Measurements from ENCODE around the gene LINC00305. TPM values are rescaled to one million over a fixed set of nuclear protein-coding genes. Genes with fewer than 3 reads are reported as not detected.

LINC00305 gene
- polyA plus RNA-seq, 3 donors = not detected

GRCh38 chr18:64116571-64117175 lies 32.2 kb downstream of the LINC00305 start:
- Histone ChIP-seq H4K20me1 (ENCODE audit: insufficient read depth, low read length) (no peaks in the 10 kb centered on the region), H3K27ac (ENCODE audit: low read depth in 1 of 2, low read length in 2 of 2) (no peak overlapping the region), H3K27me3 (ENCODE audit: control insufficient read depth in 2 of 2, insufficient read depth in 2 of 2, low read length in 2 of 2) (no peaks in the 10 kb centered on the region), H3K36me3 (replicated peaks in 1 of 2; ENCODE audit: control insufficient read depth in 1 of 2, insufficient read depth in 2 of 2, low read length in 2 of 2) (no peaks in the 10 kb centered on the region), H2AFZ (ENCODE audit: insufficient read depth, low read depth, low read length, poor library complexity, severe bottlenecking) (no peak overlapping the region), H3K4me1 (ENCODE audit: control insufficient read depth in 1 of 2, insufficient read depth in 2 of 2, low read length in 2 of 2) (no peaks in the 10 kb centered on the region), H3K9me3 (replicated peaks in 1 of 2; ENCODE audit: control insufficient read depth in 1 of 2, insufficient read depth in 1 of 2, low read length in 2 of 2) (no peaks in the 10 kb centered on the region), H3K4me3 (replicated peaks in 1 of 3; ENCODE audit: low read depth in 2 of 3, low read length in 3 of 3) (no peak overlapping the region), H3K9ac (ENCODE audit: insufficient read depth, low read length, poor library complexity, severe bottlenecking) (no peak overlapping the region), H3K79me2 (ENCODE audit: insufficient read depth, low read length) (no peaks in the 10 kb centered on the region), H3K4me2 (replicated peaks; ENCODE audit: extremely low read depth, low read length, poor library complexity, severe bottlenecking) (no peak overlapping the region)
- WGBS (ENCODE audit: insufficient coverage) = 17% methylated on average over 1 of the region's 5 CpGs
- peaks cover 0 to 2% (median 0%) of the 10 kb centered on the region in 3 donors for H3K27me3 Mint-ChIP-seq (ENCODE audit: low read depth in 3 of 3)
- intact Hi-C loops (cut with micrococcal nuclease) = no loop called here
- no peak overlapping the region for H3K4me3 Mint-ChIP-seq
- TF ChIP-seq CTCF (IDR thresholded peaks at IDR 0.05) = no peak
- no peak overlapping the region for H3K27ac Mint-ChIP-seq
- no peaks in the 10 kb centered on the region for H3K4me1 Mint-ChIP-seq
- no peak for DNase-seq
- peaks cover 0 to 6% (median 3%) of the 10 kb centered on the region in 7 donors for H3K9me3 Mint-ChIP-seq
- H3K36me3 Mint-ChIP-seq = no peaks in the 10 kb centered on the region

GRCh38 chr18:64115881-64116280 lies 33.0 kb downstream of the LINC00305 start:
- Histone ChIP-seq H3K79me2 (ENCODE audit: insufficient read depth, low read length) (no peaks in the 10 kb centered on the region), H3K9me3 (replicated peaks in 1 of 2; ENCODE audit: control insufficient read depth in 1 of 2, insufficient read depth in 1 of 2, low read length in 2 of 2) (no peaks in the 10 kb centered on the region), H3K4me2 (replicated peaks; ENCODE audit: extremely low read depth, low read length, poor library complexity, severe bottlenecking) (no peak overlapping the region), H3K9ac (ENCODE audit: insufficient read depth, low read length, poor library complexity, severe bottlenecking) (no peak overlapping the region), H3K27ac (ENCODE audit: low read depth in 1 of 2, low read length in 2 of 2) (no peak overlapping the region), H3K4me1 (ENCODE audit: control insufficient read depth in 1 of 2, insufficient read depth in 2 of 2, low read length in 2 of 2) (peaks cover 0 to 7% of the 10 kb centered on the region in 2 donors), H3K36me3 (replicated peaks in 1 of 2; ENCODE audit: control insufficient read depth in 1 of 2, insufficient read depth in 2 of 2, low read length in 2 of 2) (no peaks in the 10 kb centered on the region), H4K20me1 (ENCODE audit: insufficient read depth, low read length) (no peaks in the 10 kb centered on the region), H2AFZ (ENCODE audit: insufficient read depth, low read depth, low read length, poor library complexity, severe bottlenecking) (no peak overlapping the region), H3K4me3 (replicated peaks in 1 of 3; ENCODE audit: low read depth in 2 of 3, low read length in 3 of 3) (no peak overlapping the region), H3K27me3 (ENCODE audit: control insufficient read depth in 2 of 2, insufficient read depth in 2 of 2, low read length in 2 of 2) (no peaks in the 10 kb centered on the region)
- Mint-ChIP-seq H3K4me1 (peaks cover 3% of the 10 kb centered on the region), H3K27me3 (ENCODE audit: low read depth in 3 of 3) (peaks cover 0 to 2% (median 0%) of the 10 kb centered on the region in 3 donors), H3K9me3 (peaks cover 0 to 6% (median 3%) of the 10 kb centered on the region in 7 donors), H3K4me3 (no peak overlapping the region), H3K27ac (no peak overlapping the region), H3K36me3 (no peaks in the 10 kb centered on the region)
- no peak for DNase-seq
- intact Hi-C loops (cut with micrococcal nuclease) = no loop called here
- 64% methylated on average over 2 of the region's 3 CpGs for WGBS (ENCODE audit: insufficient coverage)
- TF ChIP-seq CTCF (IDR thresholded peaks at IDR 0.05) = no peak
